ENCODE results near the gene CEACAM20.
"Not testable (repeated sequence)": the region's sequence is repeated elsewhere in the genome, so short reads cannot be mapped to it uniquely, and the experiment has no call there.

Gene CEACAM20

DNA sequence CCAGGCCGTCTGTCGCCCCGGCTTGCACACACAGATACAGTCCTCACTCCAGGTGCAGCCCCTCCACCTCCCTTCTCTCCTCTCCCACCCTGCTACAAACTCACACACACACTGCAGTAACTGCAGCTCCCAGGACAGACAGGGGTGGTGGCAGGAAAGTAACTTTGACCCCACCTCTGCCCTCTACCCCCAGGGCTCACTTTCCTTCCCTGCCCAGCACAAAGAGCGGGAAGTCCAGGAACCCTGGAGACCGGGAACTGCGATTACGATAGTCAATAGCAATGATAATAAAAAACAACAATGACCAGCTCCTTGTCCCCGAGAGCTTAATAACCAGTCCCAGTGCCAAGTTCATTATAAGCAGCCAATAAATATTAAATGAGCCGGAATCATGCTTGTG, at the start of gene CEACAM20:
CEACAM20 (minus strand) TSS at position 140 of the 400 bp plus-strand sequence. CDS start 166 bp downstream, outside the sequence.
- no peak for DNase-seq (ENCODE audit: low read depth, low spot score)

DNA sequence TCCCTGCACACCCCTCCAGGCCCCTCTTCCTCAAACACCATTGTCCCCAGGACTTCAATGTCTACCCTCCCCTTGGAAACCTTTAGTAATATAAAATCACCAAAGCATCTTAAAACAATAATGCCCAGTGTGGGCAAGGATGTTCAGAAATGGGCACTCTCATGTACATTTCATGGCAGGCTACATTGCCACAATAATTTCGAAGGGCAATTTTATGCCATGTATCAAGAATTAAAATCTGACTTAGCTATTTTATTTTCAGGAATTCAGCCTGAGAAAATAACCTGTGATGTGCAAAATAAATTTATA, 48.0 kb upstream of the CEACAM20 start:
- no peak for DNase-seq (ENCODE audit: low read depth, low spot score)

DNA sequence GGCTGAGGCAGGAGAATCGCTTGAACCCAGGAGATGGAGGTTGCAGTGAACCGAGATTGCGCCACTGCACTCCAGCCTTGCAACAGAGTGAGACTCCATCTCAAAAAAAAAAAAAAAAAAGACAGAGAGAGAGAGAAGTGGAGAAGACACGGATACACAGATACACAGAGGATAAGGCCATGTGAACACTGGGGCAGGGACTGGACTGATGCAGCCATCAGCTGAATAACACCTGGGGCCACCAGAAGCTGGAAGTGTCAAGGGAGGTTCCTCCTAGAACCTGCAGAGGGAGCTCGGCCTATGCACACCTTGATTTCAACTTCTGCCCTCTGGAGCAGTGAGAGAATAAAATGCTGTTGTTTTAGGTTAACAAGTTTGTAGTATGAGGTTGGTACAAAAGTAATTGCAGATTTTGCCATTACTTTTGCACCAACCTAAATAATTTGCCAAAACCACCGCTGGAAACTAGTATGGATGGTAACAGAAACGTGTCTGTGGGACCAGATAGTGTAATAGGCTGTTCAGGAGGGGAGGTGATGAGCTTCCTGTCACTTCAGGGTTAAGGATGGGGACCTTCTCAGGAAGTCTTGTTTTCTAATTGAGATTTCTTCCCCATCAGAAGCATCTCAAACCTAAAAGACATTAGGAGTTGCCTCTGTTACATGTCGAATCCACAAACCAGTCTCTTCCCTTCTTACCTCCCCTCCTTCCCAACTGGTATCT, 47.5 kb upstream of the CEACAM20 start:
- no peak for DNase-seq (ENCODE audit: low read depth, low spot score)

DNA sequence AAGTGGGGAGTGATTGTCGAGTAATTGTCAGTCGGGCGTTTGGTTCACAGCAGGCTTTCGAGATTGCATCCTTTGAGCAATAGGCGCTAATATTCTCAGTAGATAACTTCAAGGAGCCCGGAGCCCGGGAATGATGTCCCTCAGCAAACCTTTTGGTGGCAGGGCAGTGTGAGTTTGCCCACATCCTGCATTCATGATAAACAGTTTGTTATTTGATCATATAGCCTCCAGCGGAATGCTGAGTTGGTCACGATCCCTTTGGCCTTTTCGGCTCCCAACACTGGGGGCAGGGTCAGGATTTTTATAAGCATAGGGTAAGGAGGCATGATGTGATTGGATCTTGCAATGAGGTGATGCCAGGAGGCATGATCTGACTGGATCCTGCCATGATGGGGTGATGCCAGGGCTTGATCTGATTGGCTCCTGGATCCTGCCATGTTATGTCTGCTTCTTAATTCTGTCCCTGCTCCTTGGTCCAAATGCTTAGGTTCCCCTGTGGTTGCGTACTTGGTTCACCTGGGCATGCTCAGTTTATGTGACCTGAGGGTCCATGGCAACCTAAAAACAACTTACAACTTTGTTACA, 45.7 kb upstream of the CEACAM20 start:
- no peak for DNase-seq (ENCODE audit: low read depth, low spot score)

DNA sequence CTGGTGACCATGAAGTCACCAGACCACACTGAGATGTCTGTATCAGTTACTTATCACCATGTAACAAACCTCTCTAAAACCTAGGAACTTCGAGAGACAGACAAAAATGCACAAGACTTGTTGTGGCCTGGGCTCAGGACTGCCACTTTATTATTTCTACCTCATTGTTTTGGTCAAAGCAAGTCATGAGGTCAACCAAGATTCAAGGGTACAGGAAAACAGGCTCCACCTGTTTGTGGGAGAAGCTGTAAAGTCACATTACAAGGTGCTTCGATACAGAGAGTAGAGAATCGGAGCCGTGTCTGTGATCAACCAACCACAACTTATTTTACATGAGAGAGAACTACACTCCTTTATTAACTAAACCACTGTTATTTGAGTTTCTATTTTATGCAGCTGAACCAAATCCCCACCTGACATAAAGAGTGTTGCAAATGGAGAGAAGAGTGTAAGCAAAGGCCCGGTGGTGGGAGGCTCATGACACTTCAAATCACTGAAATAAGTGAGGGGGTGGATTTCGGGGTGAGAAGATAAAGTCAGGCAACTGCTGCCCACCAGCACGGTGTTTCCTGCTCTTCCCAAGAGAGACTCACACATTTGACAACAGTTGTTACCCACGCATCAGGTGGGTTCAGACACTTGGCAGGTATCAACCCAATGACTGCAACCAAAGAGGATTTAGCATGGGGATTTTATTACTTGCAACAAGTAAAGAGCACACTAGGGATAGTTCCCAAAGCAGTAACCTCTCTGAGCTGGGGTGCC, 44.9 kb upstream of the CEACAM20 start:
- DNase-seq (ENCODE audit: low read depth, low spot score), result no peak

DNA sequence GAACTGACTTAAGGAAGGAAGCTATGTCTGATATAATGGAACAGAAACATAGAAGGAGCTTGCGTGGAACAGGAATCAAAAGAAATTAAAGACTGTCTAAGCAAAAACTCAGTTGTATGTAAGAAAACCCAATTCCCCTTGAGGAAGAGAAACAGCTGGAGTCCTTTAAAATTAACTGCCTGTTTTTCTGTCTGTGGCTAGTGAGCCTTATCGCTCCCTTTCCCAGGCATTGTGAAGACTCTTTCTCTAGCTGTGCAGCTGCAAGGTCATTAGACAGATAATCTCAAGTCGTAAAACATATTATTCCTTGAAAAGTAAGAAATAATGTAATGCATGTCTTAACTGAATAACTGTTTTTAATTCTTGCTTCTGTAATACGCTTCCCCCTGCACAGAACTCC, 44.2 kb upstream of the CEACAM20 start:
- no peak for DNase-seq (ENCODE audit: low read depth, low spot score)

DNA sequence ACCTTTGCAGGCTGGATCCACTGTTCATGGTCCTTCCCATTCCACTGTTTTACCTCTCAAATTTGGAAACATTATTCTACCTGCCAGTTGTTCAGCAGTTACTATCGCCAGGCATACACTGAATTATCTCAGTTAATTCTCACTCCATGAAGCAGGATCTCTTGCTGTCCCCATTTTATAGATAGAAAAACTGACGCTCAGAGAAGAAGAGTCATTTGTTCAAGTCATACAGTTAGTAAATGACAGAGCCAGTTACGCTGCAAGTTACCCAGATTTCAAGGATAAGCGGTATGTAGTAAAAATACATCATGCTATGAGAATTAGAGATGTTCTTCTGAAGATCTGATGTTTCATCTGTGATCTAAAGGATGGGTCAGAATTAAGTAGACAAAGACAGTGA, 43.7 kb upstream of the CEACAM20 start:
- DNase-seq (ENCODE audit: low read depth, low spot score), result no peak

DNA sequence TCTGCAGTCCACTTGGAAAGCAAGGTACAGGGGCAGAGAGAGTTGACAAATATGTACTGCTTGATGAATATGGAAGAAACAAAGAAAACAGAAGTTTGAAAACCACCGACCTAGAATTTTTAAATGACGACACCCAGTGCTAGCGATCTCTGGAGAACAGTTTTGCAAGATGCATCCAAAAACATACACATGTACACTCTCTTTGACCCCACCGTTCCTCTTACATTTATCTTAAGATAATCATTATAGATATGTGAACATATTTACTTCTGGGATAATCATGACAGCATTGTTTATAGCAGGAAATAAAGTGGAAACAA, 43.1 kb upstream of the CEACAM20 start:
- DNase-seq (ENCODE audit: low read depth, low spot score), result no peak

DNA sequence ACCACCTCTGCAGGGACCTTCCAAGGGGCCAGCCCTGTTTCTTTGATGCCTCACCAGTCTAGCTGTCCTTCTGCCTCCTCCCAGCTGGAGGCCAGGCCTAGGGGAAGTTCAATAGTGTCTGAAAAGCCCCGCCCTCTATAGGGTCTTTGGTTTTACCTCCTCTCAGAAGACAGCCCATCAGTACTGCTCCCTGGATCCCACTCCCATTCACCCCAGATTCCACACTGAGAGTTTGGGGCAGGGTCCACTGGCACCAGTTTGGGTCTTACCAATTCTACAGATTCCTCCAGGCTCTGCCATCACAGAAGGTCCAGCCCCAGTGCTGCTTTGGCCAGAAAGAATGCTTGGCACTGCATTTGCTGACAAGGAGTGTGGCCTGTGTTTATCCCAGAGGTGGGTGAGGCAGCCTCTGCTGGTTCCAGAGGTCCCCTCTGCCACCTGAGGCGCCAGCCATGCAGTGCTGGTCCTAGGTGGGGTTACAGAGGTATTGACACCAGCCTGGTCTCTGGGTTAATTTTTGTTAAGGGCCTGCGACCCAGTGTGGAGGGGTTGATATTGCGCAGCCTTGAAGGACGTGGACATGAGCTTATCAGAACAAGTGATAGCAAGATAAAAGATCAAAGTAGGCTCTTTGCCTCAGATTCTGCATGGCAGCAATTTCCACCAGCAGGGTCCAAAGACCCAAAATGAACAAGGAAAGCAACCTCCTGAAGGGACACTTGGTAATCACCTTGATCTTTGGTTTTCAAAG, 42.5 kb upstream of the CEACAM20 start:
- DNase-seq (ENCODE audit: low read depth, low spot score), result no peak

DNA sequence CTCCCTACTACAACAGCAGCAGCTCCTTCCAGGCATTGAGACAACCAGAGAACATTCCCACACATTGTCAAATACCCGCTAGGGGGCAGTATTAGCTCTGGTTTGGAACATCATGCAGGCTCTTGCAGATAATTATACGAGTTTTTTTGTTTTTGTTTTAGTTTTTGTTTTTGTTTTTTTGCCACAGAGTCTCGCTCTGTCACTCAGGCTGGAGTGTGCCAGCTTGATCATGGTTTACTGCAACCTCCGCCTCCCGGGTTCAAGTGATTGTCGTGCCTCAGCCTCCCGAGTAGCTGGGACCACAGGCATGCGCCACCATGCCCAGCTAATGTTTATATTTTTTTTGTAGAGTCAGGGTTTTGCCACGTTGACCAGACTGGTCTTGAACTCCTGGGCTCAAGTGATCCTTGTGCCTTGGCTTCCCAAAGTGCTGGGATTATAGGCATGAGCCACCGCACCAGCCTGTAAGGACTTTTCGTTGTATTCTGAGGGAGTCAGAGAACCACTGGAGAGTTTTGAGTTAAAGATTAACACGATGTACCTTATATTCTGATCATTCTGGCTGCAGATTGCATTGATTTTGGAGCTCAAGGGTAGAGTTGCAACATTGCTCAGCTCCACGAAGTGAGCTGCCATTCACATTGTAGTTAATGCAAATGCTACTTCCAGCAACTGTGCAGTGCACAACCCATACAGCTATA, 41.7 kb upstream of the CEACAM20 start:
- peak; percentile 23 for DNase-seq (ENCODE audit: low read depth, low spot score)

DNA sequence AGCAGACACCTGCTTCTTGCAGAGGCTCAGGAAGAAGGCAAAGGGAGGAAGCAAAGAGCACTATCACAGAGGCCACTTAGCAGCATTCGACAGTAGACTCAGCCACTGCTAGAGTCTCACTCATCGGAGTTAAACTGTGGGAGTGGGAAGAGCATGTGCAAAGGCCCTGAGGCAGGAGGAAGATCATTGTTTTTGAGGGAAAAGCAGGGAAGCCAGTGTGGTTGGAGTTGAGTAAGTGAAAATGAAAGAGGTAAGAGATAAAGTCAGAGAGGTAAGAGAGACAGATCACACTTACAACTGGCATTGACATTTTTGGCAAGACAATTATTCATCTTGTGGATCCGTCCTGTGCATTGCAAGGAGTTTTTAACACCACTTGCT, 41.1 kb upstream of the CEACAM20 start:
- DNase-seq (ENCODE audit: low read depth, low spot score), result no peak

DNA sequence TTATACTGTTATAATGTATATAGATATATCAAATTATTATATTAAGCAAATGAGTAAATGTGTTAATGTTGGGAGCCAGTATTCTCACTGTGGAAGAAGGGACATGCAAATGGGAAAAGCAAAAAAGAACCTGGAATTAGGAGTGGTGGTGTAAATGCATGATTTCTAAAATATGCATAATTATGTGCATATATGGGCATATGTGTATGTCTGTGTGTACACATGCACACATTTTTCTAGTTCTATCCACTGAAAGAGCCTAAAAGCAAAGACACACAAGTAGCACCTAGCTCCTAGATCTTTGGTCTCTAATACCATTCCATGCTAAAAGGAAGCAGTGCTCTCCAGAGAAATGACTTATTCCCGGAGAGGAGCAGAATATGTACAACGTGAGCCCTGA, 38.3 kb upstream of the CEACAM20 start:
- DNase-seq (ENCODE audit: low read depth, low spot score), result no peak

DNA sequence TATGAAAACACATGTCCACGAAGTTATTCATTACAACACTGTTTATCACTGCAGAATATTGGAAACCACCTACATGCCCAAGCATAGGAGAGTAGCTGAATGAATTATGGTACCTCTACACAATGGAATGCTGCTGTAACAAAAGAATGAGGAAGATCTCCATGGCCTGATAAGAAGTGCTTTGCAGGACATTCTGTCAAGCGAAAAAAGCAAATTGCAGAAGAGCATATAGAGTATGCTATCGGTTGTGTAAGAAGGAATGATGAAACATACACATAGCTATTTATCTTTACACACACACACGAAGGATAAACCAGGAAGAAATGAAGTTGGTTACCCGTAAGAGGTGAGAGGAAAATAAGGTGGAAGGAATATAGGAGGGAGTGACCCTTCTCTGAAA, 37.5 kb upstream of the CEACAM20 start:
- no peak for DNase-seq (ENCODE audit: low read depth, low spot score)

DNA sequence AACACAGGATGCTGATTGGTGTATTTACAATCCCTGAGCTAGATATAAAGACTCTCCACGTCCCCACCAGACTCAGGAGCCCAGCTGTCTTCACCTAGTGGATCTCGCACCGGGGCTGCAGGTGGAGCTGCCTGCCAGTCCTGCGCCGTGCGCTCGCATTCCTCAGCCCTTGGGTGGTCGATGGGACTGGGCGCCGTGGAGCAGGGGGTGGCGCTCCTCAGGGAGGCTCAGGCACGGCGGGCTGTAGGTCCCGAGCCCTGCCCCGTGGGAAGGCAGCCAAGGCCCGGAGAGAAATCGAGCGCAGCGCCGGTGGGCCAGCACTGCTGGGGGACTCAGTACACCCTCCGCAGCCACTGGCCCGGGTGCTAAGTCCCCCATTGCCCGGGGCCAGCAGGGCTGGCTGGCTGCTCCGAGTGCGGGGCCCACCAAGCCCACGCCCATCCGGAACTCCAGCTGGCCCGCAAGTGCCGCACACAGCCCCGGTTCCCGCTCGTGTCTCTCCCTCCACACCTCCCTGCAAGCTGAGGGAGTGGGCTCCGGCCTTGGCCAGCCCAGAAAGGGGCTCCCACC, 33.7 kb upstream of the CEACAM20 start:
- DNase-seq (ENCODE audit: low read depth, low spot score), result not testable (repeated sequence)

DNA sequence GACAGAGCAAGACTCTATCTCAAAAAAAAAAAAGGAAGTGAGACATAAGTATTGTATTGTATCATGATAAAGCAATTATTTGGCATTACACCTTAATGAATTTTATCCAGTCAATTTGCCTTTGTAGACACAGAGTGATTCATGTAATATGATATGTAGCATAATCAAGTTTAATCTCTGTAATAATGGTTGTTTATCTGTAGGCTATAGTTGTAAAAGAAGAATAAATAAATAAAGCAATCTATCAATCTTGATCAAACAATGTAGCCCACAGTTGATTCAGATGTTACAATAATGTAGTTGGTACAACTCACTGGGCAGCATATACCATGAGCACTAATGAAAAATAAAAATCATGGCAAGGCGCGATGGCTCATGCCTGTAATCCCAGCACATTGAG, 28.5 kb upstream of the CEACAM20 start:
- DNase-seq (ENCODE audit: low read depth, low spot score), result no peak

DNA sequence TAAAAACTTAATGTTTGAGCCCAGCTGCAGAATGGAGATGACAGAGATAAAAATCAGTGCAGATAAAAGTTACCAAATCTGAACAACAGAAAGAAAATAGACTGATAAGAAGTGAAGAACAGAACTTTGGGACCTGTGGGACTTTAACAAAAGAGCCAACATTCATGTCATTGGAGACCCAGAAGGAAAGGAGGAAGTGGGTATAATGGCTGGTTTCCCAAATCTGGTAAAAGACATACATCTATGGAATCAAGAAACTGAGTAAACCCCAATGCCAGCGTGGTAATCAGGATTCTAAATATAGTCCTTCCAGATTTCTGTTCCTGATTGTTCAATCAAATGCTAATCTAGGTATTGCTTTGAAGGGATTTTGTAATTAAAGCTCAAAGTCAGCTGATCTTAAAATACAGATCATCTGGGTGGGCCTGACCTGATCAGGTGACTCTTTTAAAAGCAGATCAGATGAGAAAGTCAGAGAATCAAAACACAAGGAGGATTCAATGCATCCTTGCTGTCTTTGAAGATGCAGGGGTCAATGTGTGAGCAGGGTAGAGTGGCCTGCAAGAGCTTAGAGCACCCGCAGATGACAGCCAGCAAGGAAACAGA, 25.3 kb upstream of the CEACAM20 start:
- DNase-seq (ENCODE audit: low read depth, low spot score), result no peak

DNA sequence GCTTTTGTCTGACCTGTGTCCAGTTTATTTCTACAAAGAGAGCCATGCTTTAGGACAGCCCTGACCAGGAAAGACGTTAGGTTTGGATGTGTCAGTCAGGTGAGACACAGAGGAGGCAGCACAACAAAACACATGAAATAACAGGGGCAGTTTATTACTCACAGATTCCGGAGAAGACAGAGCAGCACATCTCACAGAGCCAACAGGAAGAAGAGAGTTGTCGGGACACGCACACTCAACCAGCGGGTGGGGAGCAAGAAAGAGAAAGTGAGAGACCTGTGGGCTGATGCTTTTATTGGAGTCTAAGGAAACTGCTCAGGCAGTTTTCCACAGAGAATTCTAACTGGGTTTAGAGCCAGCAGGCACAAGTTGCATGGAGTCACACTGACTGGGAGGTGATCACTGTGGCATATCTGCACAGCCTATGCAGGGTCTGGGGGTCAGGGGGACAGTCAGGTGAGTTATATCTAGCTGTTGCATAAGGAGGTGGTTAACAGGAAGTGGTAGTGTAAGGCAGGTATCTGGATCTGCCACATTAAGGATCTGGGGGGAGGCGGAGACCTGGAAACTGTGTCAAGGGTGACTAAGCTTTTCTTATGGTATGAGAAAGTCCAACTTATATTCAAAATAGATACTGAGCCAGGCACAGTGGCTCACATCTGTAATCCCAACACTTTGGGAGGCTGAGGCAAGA, 24.1 kb upstream of the CEACAM20 start:
- no peak for DNase-seq (ENCODE audit: low read depth, low spot score)

DNA sequence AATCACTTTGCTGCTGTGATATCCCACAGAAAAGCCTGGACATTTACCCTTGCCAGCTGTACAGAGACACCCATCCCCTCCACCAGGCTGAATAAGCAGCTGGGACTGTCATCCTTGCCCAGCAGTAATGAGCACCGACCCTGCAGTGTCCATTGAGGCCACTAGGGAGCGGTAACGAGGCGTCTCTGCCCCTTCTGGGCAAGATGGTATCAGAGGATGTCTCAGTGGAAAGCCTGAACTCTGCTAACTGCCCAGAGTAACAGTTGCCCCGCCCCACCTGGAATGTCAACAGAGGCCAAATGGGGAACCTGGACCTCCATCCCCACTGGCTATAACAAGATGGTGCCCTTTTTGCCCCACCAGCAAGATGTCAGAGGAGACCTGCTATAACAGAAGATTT, 22.8 kb upstream of the CEACAM20 start:
- no peak for DNase-seq (ENCODE audit: low read depth, low spot score)

DNA sequence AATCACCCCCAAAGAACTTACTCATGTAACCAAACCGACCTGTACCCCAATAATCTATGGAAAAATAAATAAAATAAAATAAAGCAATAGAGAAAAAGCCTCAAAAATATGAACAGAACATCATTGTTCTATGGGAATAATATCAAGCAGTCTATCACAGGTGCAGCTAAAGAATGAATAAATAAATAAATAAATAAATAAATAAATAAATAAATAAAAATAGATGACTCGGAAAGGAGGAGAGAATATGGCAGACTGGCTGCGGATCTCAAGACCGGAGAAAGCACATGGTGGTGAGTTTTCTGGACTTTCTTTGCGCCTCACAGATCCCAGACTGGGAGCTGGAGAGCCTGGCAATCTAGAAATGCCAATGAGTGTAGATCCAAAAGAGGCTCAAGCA, 22.4 kb upstream of the CEACAM20 start:
- no peak for DNase-seq (ENCODE audit: low read depth, low spot score)

DNA sequence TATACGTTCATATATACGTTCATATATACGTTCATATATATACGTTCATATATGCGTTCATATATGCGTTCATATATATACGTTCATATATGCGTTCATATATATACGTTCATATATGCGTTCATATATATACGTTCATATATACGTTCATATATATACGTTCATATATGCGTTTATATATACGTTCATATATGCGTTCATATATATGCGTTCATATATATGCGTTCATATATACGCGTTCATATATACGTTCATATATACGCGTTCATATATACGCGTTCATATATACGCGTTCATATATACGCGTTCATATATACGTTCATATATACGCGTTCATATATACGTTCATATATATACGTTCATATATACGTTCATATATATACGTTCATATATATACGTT, 21.5 kb upstream of the CEACAM20 start:
- DNase-seq (ENCODE audit: low read depth, low spot score), result not testable (repeated sequence)

DNA sequence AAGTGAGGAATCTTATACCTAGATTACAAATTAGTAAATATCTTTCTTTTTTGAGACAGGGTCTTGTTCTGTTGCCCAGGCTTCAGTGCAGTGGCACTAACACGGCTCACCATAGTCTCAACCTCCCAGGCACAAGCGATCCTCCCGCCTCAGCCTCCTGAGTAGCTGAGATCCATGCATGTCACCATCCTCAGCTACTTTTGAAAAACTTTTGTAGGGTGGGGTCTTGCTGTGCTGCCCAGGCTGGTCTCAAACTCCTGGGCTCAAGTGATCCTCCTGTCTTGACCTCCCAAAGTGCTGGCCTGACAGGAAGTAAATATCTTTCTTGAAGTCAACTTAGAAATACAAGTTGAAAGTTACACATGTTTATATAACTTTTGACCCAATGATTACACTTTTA, 20.0 kb upstream of the CEACAM20 start:
- DNase-seq (ENCODE audit: low read depth, low spot score), result no peak
